Activated T-cell treated with anti-CD3 and anti-CD28 coated beads for 1 hour (primary cell): ENCODE measurements around the gene CDKN1B.

Experiments used
- DNase-seq: peaks from one replicate; pipeline ENCODE4 v3.0.0-alpha.2; 2020; ENCODE audit warnings: low read depth

CDKN1B gene

GRCh38 chr12:12759234-12759915 is 42.2 kb downstream of the CDKN1B start:
- no peak for DNase-seq

- DNase-seq, result no peak
Observed at GRCh38 chr12:12764824-12765223, 47.7 kb downstream of the CDKN1B start.

- DNase-seq, result no peak
Observed at GRCh38 chr12:12770262-12770661, 53.1 kb downstream of the CDKN1B start.
